AG04450 (cell line): Measurements from ENCODE around the gene CARMIL1. TPM values are rescaled to one million over a fixed set of nuclear protein-coding genes. Genes with fewer than 3 reads are reported as not detected.

Experiments
- CTCF ChIA-PET: fragments of 300-600, 350-600 bp; formaldehyde crosslinking; extraction: SDS; loops from one replicate; lab custom pipeline; 2022; ENCODE audit warnings: antibody characterized with exemption, inconsistent platforms; lab: Charles Lee
- POLR2A ChIA-PET: fragments of 350-600 bp; formaldehyde crosslinking; extraction: SDS; loops from one replicate; lab custom pipeline; 2021; ENCODE audit warnings: antibody characterized with exemption, inconsistent platforms; lab: Yijun Ruan, JAX
- DNase-seq: peaks from one replicate; pipeline ENCODE4 v3.0.0-alpha.2; 2011; ENCODE audit warnings: low read depth, low spot score
- H3K27ac ChIP-seq: one replicate; pipeline ENCODE4 v1.5.1; 2012; ENCODE audit warnings: low read depth, low read length, control low read depth
- H3K27me3 ChIP-seq: one replicate; pipeline ENCODE4 v1.6.0; 2012; ENCODE audit warnings: low read length; ENCODE audit not compliant: control insufficient read depth, insufficient read depth
- H3K4me3 ChIP-seq: 2 replicates; pipeline ENCODE4 v1.5.1; 2011; ENCODE audit warnings: mild to moderate bottlenecking, low read depth, low read length, control low read depth
- H3K9me3 ChIP-seq: 2 replicates; pipeline ENCODE4 v1.5.1; 2012; ENCODE audit warnings: low read length; ENCODE audit not compliant: control insufficient read depth, insufficient read depth
- polyA plus RNA-seq: library from polyadenylated mRNA; depleted of rRNA; stranded (reverse); fragments of >200 nt; gene quantifications from 2 replicates; pipeline ENCODE4 v1.2.3, GENCODE V29; 2011
- TF ChIP-seq, protein P1 (sequence below): IDR thresholded peaks from 2 replicates; pipeline ENCODE4 v1.5.1; 2011; ENCODE audit warnings: low read depth, low read length, control low read depth, inconsistent platforms

The CARMIL1 gene
- polyA plus RNA-seq, 1 experiment = 0.55 TPM

DNA sequence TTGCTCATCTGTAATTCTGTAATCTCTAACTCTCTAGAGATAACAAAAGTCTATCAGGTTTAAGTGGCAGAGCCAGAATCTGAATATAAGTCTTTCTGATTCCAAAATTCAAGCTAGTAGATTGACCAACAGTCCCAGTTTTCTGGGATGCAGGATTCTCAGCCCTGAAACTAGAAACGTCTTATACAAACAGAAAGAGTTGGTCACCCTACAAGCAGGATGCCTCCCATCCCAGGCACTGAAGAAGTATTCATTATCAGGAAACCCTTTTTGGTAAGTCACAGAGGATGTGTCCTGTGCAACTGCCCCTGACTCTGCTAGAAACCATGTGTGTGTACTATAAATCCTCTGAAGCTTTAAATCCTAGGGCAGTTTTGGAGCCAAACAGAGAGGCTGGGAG is 135.0 kb downstream of the CARMIL1 start:
- ChIA-PET POLR2A (no interaction called here), CTCF (no interaction called here)
- no peaks in the 10 kb centered on the region for H3K9me3 ChIP-seq
- TF ChIP-seq, protein P1, sequence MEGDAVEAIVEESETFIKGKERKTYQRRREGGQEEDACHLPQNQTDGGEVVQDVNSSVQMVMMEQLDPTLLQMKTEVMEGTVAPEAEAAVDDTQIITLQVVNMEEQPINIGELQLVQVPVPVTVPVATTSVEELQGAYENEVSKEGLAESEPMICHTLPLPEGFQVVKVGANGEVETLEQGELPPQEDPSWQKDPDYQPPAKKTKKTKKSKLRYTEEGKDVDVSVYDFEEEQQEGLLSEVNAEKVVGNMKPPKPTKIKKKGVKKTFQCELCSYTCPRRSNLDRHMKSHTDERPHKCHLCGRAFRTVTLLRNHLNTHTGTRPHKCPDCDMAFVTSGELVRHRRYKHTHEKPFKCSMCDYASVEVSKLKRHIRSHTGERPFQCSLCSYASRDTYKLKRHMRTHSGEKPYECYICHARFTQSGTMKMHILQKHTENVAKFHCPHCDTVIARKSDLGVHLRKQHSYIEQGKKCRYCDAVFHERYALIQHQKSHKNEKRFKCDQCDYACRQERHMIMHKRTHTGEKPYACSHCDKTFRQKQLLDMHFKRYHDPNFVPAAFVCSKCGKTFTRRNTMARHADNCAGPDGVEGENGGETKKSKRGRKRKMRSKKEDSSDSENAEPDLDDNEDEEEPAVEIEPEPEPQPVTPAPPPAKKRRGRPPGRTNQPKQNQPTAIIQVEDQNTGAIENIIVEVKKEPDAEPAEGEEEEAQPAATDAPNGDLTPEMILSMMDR = no peak
- DNase-seq = no peak
- H3K27ac ChIP-seq = no peak overlapping the region
- no peaks in the 10 kb centered on the region for H3K27me3 ChIP-seq
- H3K4me3 ChIP-seq = no peak overlapping the region

DNA sequence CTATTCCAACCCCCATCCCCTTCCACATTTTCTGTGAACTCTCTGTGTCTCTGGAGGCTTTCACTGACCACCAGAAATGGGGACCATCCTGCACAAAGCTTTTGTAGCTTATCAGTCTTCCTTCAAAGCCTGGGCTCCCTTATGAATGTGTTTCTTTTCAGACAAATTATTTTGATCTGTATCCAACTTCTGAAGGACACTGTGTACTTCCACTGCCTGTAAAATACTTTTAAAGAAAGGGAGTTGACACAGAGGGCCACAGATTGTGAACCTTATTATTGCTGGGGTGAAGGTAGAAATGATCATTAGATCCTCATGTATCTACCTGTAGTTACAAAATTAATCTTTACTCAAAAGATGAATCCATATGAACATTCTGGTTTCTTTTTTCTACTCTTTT is 135.6 kb downstream of the CARMIL1 start:
- DNase-seq = no peak
- H3K27me3 ChIP-seq = no peaks in the 10 kb centered on the region
- no peak overlapping the region for H3K27ac ChIP-seq
- H3K4me3 ChIP-seq = no peak overlapping the region
- ChIA-PET CTCF (no interaction called here), POLR2A (no interaction called here)
- H3K9me3 ChIP-seq = no peaks in the 10 kb centered on the region
- TF ChIP-seq, protein P1 = no peak

GRCh38 chr6:25415274-25415673 is 136.1 kb downstream of the CARMIL1 start:
- Histone ChIP-seq H3K27ac (no peak overlapping the region), H3K27me3 (no peaks in the 10 kb centered on the region), H3K4me3 (no peak overlapping the region), H3K9me3 (no peaks in the 10 kb centered on the region)
- TF ChIP-seq, protein P1 = no peak
- ChIA-PET POLR2A (no interaction called here), CTCF (no interaction called here)
- no peak for DNase-seq

GRCh38 chr6:25415701-25416100 is 136.5 kb downstream of the CARMIL1 start:
- Histone ChIP-seq H3K27me3 (no peaks in the 10 kb centered on the region), H3K27ac (no peak overlapping the region), H3K9me3 (no peaks in the 10 kb centered on the region), H3K4me3 (no peak overlapping the region)
- CTCF ChIA-PET = no interaction called here
- POLR2A ChIA-PET = no interaction called here
- TF ChIP-seq, protein P1 = no peak
- no peak for DNase-seq

GRCh38 chr6:25417046-25417605 is 138.0 kb downstream of the CARMIL1 start:
- ChIA-PET POLR2A (no interaction called here), CTCF (interaction anchor here (0.6 kb wide), 1 partner anchor 303 kb away, joined by 3 read pairs; no protein-coding TSS in a partner anchor)
- Histone ChIP-seq H3K27me3 (no peaks in the 10 kb centered on the region), H3K27ac (no peak overlapping the region), H3K4me3 (no peak overlapping the region), H3K9me3 (no peaks in the 10 kb centered on the region)
- TF ChIP-seq, protein P1 = no peak
- DNase-seq = no peak
